ENCODE results near the gene SENP5. TPM values are rescaled to one million over a fixed set of nuclear protein-coding genes. Genes with fewer than 3 reads are reported as not detected.

The SENP5 gene
- total and polyA plus RNA-seq, 12 donors: 9.1 to 41.6 (median 21.1) TPM

DNA sequence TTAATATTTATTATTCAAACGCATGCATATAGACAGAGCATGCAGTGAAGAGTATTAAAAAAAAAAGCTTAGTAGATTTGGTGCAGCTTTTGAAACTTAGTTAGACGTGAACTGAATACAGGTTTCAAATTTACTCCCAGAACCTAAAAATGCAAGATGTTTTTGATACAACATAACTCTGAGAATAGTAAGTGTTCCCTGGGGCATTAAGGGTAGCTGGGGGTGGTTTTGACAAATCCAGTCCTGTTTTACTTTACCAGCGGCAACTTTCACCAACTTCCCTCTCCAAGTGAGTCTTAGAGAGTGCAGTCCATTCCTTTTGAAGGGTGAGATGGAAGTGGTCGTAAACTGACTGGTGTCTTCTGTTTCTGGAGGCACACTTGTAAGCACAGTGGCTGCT lies 63.4 kb downstream of the SENP5 start:
- H3K27me3 ChIP-seq: no peaks in the 10 kb centered on the region
- WGBS, 4 donors: 90 to 96% (median 95%) methylated on average over 4 of the region's 4 CpGs
- TF ChIP-seq, protein P1, sequence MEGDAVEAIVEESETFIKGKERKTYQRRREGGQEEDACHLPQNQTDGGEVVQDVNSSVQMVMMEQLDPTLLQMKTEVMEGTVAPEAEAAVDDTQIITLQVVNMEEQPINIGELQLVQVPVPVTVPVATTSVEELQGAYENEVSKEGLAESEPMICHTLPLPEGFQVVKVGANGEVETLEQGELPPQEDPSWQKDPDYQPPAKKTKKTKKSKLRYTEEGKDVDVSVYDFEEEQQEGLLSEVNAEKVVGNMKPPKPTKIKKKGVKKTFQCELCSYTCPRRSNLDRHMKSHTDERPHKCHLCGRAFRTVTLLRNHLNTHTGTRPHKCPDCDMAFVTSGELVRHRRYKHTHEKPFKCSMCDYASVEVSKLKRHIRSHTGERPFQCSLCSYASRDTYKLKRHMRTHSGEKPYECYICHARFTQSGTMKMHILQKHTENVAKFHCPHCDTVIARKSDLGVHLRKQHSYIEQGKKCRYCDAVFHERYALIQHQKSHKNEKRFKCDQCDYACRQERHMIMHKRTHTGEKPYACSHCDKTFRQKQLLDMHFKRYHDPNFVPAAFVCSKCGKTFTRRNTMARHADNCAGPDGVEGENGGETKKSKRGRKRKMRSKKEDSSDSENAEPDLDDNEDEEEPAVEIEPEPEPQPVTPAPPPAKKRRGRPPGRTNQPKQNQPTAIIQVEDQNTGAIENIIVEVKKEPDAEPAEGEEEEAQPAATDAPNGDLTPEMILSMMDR (IDR thresholded peaks at IDR 0.05): no peak
- TF ChIP-seq POLR2A (IDR thresholded peaks at IDR 0.05): no peak
- H3K9me3 ChIP-seq (replicated peaks in 1 of 3): no peaks in the 10 kb centered on the region
- no peak overlapping the region for H3K27ac ChIP-seq
- peaks cover 0 to 63% of the 10 kb centered on the region in 2 donors for H3K36me3 ChIP-seq (replicated peaks in 1 of 2)
- no peak for DNase-seq
- intact Hi-C loops (cut with DNase I): no loop called here
- H3K4me3 ChIP-seq: no peak overlapping the region
- no peaks in the 10 kb centered on the region for H3K4me1 ChIP-seq (replicated peaks in 1 of 2)

DNA sequence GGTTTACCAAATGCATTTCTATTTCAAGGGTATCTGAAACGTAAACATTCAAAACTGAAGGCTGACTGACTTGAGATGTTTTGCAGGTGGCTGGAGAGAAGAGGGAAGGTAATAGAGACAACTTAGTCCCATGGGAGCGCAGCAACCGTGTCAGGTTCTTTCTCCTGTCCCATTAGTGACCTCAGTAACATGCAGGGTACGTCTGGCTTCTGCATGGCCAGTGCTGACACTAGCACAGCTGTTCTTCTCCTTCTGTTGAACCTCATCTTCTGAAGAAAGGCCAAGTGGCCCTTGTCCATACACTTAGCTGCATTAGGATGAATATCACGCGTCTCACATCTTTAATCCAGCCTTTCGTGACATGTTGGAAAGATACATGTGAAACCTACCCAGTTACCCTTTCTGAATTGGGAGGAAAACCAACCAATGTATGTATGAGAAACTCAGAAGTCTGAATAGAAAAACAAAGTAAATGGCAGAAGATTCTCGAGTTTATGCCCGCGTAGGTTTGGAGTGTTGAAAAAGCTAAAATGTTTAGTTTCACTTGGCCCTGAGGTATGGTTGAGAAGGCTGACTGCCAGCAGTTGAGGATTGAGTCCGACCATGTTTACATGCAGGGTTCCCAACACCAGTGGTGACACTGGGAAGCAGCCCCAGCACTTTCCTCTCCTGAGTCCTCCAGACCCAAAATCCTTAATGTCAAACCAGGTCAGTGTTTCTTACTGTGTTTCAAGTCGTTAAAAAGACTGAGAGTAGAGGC lies 64.3 kb downstream of the SENP5 start:
- H3K9me3 ChIP-seq (replicated peaks in 1 of 3): no peaks in the 10 kb centered on the region
- no peak for TF ChIP-seq POLR2A (IDR thresholded peaks at IDR 0.05)
- WGBS, 4 donors: 89 to 91% (median 90%) methylated on average over 12 of the region's 12 CpGs
- H3K27me3 ChIP-seq: no peaks in the 10 kb centered on the region
- no peak for DNase-seq
- peaks cover 0 to 71% of the 10 kb centered on the region in 2 donors for H3K36me3 ChIP-seq (replicated peaks in 1 of 2)
- H3K4me1 ChIP-seq (replicated peaks in 1 of 2): no peaks in the 10 kb centered on the region
- intact Hi-C loops (cut with DNase I): no loop called here
- no peak overlapping the region for H3K27ac ChIP-seq
- no peak overlapping the region for H3K4me3 ChIP-seq

DNA sequence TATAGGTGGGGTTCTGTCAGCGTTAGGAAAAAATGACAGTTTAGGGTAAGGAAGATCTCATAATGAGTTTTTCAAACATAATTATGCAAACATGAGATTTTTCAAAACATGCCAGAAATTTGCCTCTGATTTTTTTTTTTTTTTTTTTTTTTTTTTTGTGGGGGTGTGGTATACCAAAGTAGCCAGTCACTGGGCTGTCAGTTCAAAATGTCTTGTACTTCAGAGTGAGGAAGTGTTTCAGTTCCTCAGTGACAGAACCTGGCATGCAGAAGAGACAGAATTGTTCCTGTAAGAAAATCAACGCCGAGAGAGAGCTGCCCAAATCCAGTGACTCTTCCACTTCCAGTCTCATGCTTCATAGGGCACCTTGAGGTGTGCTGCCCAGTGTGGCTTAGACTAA lies 64.9 kb downstream of the SENP5 start:
- no peak overlapping the region for H3K4me3 ChIP-seq
- no peak for DNase-seq
- 91 to 95% (median 93%) methylated on average over 3 of the region's 3 CpGs for WGBS, 4 donors
- H3K4me1 ChIP-seq (replicated peaks in 1 of 2): no peaks in the 10 kb centered on the region
- TF ChIP-seq POLR2A (IDR thresholded peaks at IDR 0.05): no peak
- TF ChIP-seq, protein P1 (IDR thresholded peaks at IDR 0.05): no peak
- H3K9me3 ChIP-seq (replicated peaks in 1 of 3): no peaks in the 10 kb centered on the region
- H3K27me3 ChIP-seq: no peaks in the 10 kb centered on the region
- H3K36me3 ChIP-seq (replicated peaks in 1 of 2): peaks cover 0 to 77% of the 10 kb centered on the region in 2 donors
- H3K27ac ChIP-seq: no peak overlapping the region
- intact Hi-C loops (cut with DNase I): no loop called here

DNA sequence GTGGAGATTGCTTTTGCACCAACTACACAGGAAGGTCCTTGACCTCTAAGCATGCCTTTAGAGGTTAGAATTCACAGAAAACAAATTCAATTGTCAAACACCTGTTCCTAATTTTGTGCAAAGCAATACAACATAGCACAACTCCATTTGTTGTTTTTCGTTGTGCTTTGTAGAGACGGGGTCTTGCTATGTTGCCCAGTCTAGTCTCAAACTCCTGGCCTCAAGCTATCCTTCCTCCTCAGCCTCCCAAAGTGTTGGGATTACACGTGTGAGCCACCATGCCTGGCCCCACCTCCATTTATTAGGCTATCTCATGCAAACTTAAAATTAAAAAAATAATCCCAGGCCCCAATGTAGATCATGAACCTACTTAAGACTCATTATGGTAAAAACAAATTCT lies 68.6 kb downstream of the SENP5 start:
- Histone ChIP-seq H3K4me3 (no peak overlapping the region), H3K36me3 (replicated peaks in 1 of 2) (peaks cover 0 to 65% of the 10 kb centered on the region in 2 donors), H3K9me3 (replicated peaks in 1 of 3) (no peaks in the 10 kb centered on the region), H3K4me1 (replicated peaks in 1 of 2) (peaks cover 8 to 12% of the 10 kb centered on the region in 2 donors), H3K27ac (no peak overlapping the region), H3K27me3 (no peaks in the 10 kb centered on the region)
- intact Hi-C loops (cut with DNase I): no loop called here
- DNase-seq: no peak
- WGBS, 4 donors: 85 to 94% (median 91%) methylated on average over 3 of the region's 3 CpGs
- TF ChIP-seq, protein P1 (IDR thresholded peaks at IDR 0.05): no peak
- no peak for TF ChIP-seq POLR2A (IDR thresholded peaks at IDR 0.05)

DNA sequence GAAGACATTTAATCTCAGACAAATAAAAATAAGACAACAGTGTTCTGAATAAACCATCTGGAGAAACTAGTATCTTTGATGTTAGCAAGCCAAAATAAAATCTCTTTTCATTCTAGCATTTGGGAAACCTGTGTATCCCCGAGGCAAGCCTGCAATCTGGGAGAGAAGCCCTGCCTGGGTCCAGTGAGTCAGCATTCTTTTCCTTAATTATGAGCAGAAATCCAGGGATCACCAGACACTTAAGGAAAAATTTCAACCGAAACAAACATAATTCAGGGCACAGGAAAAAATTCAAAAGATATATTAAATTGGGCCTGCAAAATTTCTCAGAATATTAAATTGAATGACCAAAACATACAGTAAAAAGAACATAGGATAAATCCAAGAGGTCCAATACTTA lies 70.4 kb downstream of the SENP5 start:
- Histone ChIP-seq H3K27me3 (no peaks in the 10 kb centered on the region), H3K4me3 (no peak overlapping the region), H3K27ac (no peak overlapping the region), H3K4me1 (replicated peaks in 1 of 2) (peaks cover 12 to 15% of the 10 kb centered on the region in 2 donors), H3K36me3 (replicated peaks in 1 of 2) (peaks cover 0 to 54% of the 10 kb centered on the region in 2 donors), H3K9me3 (replicated peaks in 1 of 3) (no peaks in the 10 kb centered on the region)
- intact Hi-C loops (cut with DNase I): no loop called here
- DNase-seq: no peak
- 69 to 96% (median 85%) methylated on average over 2 of the region's 2 CpGs for WGBS, 4 donors
- TF ChIP-seq, protein P1 (IDR thresholded peaks at IDR 0.05): no peak
- TF ChIP-seq POLR2A (IDR thresholded peaks at IDR 0.05): no peak
